NCI-H460 (cell line): ENCODE measurements around the gene ADAM22. TPM values are rescaled to one million over a fixed set of nuclear protein-coding genes. Genes with fewer than 3 reads are reported as not detected.
A peak's percentile ranks its signal among the peaks of the same experiment; 100 is the strongest.

ENCODE experiments used
- DNase-seq: peaks from one replicate; pipeline ENCODE4 v3.0.0-alpha.2; 2016; ENCODE audit warnings: low read depth; ENCODE audit errors: extremely low read depth
- total RNA-seq: library from RNA; depleted of rRNA; stranded (reverse); fragments of >200 nt; shearing (Covaris generic); gene quantifications from 2 replicates; pipeline ENCODE4 v1.2.3, GENCODE V29; 2014

Gene ADAM22
- total RNA-seq, 1 experiment from 2014 or later, result 3.3 TPM

DNA sequence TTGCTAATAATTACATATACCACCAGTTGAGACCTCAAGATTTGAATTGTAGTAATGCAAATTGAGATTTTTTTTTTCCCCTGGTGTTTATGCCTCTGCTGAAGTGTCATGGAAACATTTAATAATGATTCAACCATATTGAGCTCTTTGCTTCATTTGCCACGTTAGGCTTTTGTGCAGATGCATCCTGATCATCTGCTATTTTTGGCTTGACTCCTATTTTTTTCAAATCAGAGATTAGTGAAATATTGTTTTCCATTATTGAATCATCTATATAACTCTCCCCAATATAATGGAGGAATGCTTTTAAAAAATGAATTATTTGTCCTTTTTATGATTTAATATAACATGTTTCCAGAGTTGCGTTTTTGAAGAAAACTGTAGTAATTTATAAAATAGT is 170.7 kb downstream of the ADAM22 start:
- no peak for DNase-seq

DNA sequence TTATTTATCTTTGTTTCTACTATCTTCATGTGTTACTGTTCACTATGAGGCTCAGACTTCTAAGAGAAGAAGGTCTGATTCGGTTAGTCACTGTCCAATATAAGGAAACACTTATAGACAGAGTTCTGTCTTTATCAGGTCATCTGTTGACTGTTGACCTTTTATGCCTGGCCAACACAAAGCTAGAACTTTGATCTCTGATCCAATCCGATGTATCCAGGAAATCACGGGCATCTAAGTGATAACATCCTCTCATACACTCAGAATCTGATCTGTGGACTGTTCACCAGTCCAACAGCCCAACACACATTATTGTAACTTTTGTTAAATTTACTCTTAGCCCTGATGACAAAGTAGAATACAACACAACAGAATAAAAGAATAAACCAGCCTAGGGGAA is 171.2 kb downstream of the ADAM22 start:
- DNase-seq, result no peak

DNA sequence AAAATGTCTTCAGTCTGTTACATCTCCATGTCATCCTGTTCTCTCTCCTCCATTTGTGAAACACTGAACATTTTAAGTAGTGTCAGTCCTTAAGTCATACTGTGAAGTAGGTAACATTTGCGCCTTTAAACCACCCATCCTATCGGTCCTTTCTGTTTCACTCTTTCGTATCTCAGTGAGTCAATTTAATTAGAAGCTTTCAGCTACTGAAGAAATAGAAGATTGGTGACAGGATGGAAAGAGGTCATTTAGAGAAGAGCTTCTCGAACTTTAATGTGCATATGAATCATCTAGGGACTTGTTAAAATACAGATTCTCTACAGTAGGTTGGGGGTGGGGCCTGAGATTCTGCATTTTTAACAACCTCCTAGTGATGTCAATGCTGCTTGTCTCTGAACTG is 172.4 kb downstream of the ADAM22 start:
- DNase-seq, result no peak

- no peak for DNase-seq
These were observed 175.6 kb downstream of the ADAM22 start for GRCh38 chr7:88109612-88110011.

DNA sequence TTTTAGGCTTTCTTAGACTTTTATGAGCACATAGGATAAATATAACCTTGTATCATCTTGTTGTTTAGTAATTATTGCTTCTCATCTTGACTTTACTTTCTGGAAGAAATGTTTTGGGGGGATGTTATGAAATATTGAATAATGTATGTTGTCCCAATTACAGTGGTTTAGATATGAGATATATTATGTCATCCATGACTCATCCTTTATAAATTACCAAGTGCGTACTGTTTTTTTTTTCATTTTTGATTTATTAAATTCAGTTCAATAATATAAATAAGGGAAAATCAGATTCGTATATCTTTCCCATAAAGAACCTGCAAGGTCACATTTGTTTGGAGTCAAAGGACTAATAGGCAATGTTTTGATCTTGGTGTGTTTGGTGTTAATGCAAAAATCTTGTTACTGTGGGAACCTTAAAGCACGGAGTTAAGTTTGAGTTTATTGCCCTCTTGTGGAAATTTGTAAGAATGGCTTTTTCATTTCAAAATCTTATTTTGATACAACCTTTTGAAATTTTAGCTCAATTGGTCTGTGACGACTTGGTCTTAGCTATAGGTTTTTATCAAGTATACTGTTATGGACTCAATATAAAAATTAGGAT is 177.2 kb downstream of the ADAM22 start:
- peak; percentile 33 for DNase-seq

GRCh38 chr7:88111954-88112471 is 178.0 kb downstream of the ADAM22 start:
- DNase-seq, result no peak

- DNase-seq, result no peak
These were observed 181.3 kb downstream of the ADAM22 start for GRCh38 chr7:88115258-88115796.

DNA sequence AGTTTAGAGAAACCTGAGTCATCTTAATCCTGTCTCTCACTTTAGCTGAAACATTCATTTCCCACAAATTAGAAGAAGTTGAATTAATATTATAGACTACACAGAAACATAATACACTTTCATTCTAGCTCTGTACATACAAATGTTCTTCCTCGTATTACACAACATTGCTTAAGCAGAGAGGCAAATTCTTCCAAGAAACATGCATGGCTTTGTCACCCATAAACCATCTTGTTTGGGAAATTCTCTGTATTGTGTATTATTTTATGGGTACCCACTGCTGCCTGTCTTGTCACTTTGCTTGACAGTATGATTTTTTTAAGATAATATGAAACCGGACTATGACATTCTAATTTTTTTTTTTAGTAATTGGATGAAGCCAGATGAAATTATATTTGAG is 181.8 kb downstream of the ADAM22 start:
- no peak for DNase-seq

- DNase-seq, result no peak
These were observed 182.3 kb downstream of the ADAM22 start for GRCh38 chr7:88116235-88116795.

DNA sequence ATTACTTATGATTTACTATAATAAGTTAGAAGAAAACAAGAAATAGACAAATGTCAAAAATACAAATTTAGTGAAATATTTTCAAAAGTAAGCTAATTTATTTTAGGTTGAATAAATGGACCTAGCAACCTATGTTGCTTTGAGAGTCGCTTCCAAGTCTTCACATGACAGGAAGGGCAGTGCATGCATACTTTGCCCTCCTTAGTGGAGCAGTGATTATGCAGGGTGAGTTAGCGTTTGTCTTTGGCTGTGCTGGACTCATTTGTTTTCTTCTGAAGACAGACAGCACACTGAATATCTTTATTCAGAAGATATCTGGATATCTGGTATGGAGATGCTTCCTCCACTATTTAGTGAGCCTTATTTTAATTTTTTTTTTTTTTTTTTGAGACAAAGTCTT is 183.3 kb downstream of the ADAM22 start:
- no peak for DNase-seq

- no peak for DNase-seq
These were observed 187.3 kb downstream of the ADAM22 start for GRCh38 chr7:88121335-88121734.

GRCh38 chr7:88127637-88128290 is 193.7 kb downstream of the ADAM22 start:
- no peak for DNase-seq

- no peak for DNase-seq
These were observed 198.7 kb downstream of the ADAM22 start for GRCh38 chr7:88132725-88133124.

GRCh38 chr7:88140947-88141346 is 206.9 kb downstream of the ADAM22 start:
- DNase-seq, result no peak

DNA sequence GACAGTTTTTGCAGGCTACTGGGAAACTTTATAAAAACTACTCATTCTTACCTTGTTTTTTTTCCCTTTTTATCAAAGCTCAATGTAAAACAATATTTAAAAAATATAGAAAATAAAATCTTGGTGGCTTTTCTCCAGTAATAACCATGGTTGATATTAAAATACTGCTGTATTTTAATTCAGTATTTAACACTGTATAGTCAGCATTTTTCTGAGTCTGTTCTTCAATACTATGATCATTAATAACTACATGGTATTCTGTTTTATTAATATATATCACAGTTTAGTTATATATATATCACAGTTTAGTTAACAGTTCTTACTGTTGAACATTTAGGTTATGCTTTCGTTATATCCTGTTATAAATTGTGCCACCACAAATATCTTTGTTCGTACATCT is 207.4 kb downstream of the ADAM22 start:
- no peak for DNase-seq

- DNase-seq, result no peak
These were observed 207.9 kb downstream of the ADAM22 start for GRCh38 chr7:88141953-88142352.

- no peak for DNase-seq
These were observed 212.6 kb downstream of the ADAM22 start for GRCh38 chr7:88146616-88147015.

DNA sequence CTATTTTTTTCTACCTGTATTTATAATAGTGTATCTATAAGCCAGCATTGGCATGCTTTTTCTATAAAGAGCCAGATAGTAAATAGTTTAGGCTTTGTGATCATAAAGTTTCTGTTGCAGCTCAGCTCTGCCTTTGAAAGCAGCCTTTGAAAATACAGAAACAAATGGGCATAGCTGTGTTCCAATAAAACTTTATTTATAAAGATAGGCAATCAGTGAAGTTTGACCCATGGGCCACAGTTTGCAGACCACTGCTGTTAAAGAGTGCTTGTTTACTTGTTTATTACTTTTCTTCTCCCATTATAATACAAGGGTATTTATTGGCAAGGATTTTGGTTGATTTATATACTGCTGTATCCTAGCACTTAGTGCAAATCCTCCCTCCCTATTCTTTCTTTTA is 213.3 kb downstream of the ADAM22 start:
- no peak for DNase-seq

DNA sequence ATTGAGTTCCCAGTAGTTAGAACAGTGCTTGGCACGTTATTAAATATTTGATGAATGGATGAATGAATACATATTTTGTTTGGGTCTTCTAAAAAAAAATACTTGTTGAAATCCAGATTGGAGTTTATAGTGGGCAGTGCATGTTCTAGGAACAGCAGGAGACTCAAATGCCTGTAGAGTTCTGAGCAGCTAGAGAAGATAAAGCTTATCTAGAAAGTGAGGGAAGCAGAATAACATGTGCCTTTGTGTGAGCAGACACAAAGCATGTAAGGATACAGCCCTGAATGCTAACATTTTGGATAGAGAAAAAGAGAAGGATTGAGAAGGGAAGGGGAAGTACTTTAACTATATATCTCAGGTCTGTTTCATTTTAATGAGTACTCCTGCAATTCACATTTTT is 213.9 kb downstream of the ADAM22 start:
- no peak for DNase-seq

GRCh38 chr7:88150033-88150432 is 216.0 kb downstream of the ADAM22 start:
- DNase-seq, result no peak

DNA sequence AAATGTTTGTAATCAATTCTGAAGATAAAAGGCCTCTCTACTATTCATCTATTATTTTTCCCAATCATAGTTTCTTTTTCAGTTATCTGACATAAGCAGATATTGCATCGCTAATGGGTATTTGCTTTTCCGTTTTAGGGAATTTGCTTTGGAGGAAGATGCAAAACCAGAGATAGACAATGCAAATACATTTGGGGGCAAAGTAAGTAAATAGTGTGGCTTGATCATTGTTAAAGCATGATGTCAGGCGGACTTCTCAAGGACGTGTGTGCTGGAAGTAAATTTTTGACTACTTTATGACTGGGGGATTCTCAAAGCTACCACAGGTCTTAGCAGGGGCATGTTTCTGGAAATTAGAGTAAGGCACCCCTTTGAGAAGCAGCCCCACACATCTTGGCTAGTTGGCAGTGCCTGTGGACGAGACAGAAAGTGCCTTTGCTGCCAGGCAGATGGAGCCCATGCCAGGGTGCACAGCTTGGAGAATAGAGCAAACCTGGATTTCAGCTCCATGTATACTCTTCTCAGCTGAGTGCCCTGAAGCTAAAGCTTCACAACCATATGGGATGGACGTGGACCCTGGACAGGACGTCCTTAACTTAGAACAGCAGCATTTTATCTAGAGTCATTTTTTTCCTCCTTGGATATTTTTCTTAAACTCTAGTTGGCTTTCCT is 217.2 kb downstream of the ADAM22 start:
- no peak for DNase-seq
